Stimulated activated CD8-positive, alpha-beta memory T cell treated with anti-CD3 and anti-CD28 coated beads, Interleukin-7, amount 100 ng/mL, for 1 hour (primary cell): ENCODE measurements around the gene POLK.
"Not testable (repeated sequence)": the region's sequence is repeated elsewhere in the genome, so short reads cannot be mapped to it uniquely, and the experiment has no call there.

Source experiments
- DNase-seq, 2 donors: peaks; one replicate each; pipeline ENCODE4 v3.0.0-alpha.2; 2020; ENCODE audit warnings: low read depth in 2 of 2

The POLK gene

GRCh38 chr5:75608870-75609269, 97.2 kb downstream of the POLK start:
- no peak for DNase-seq

GRCh38 chr5:75610201-75610600, 98.5 kb downstream of the POLK start:
- no peak for DNase-seq

GRCh38 chr5:75610859-75611310, 99.2 kb downstream of the POLK start:
- not testable (repeated sequence) for DNase-seq

GRCh38 chr5:75611311-75612225, 99.9 kb downstream of the POLK start, which contains the start of gene ANKDD1B:
Gene ANKDD1B, plus strand, starts transcription at chr5:75611453. Its CDS starts 182 bp downstream, at chr5:75611635.
- DNase-seq = no peak

- no peak for DNase-seq
These were observed 100.5 kb downstream of the POLK start for GRCh38 chr5:75612226-75612569.

GRCh38 chr5:75612901-75613300, 101.2 kb downstream of the POLK start:
- no peak for DNase-seq

- DNase-seq = no peak
These were observed 102.5 kb downstream of the POLK start for GRCh38 chr5:75614176-75614575.

GRCh38 chr5:75616371-75616881, 104.7 kb downstream of the POLK start:
- DNase-seq = no peak

- DNase-seq = no peak
These were observed 105.4 kb downstream of the POLK start for GRCh38 chr5:75616971-75617621.

GRCh38 chr5:75617736-75618352, 106.2 kb downstream of the POLK start:
- no peak for DNase-seq

GRCh38 chr5:75620184-75620959, 108.7 kb downstream of the POLK start:
- no peak for DNase-seq

- DNase-seq = no peak
These were observed 110.9 kb downstream of the POLK start for GRCh38 chr5:75622564-75622963.

GRCh38 chr5:75623846-75624245, 112.2 kb downstream of the POLK start:
- DNase-seq = no peak

GRCh38 chr5:75626959-75627358, 115.3 kb downstream of the POLK start:
- no peak for DNase-seq

GRCh38 chr5:75627801-75628200, 116.1 kb downstream of the POLK start:
- DNase-seq = no peak

GRCh38 chr5:75630875-75631274, 119.2 kb downstream of the POLK start:
- no peak for DNase-seq

- DNase-seq = no peak
These were observed 120.6 kb downstream of the POLK start for GRCh38 chr5:75632321-75632720.

- DNase-seq = no peak
These were observed 126.3 kb downstream of the POLK start for GRCh38 chr5:75637949-75638348.

- DNase-seq = no peak
These were observed 128.0 kb downstream of the POLK start for GRCh38 chr5:75639535-75640311.

- no peak for DNase-seq
These were observed 128.7 kb downstream of the POLK start for GRCh38 chr5:75640395-75640794.

GRCh38 chr5:75640826-75641225, 129.1 kb downstream of the POLK start:
- DNase-seq = no peak
